GM21390 (cell line): ENCODE data around the gene STK38.
"Not testable (repeated sequence)": the region's sequence is repeated elsewhere in the genome, so short reads cannot be mapped to it uniquely, and the experiment has no call there.

ENCODE experiments used
- ATAC-seq: cut with Tn5 transposase; IDR thresholded peaks from one replicate; pipeline ENCODE4 v1.9.1; 2021; ENCODE audit not compliant: unreplicated experiment

STK38 gene

GRCh38 chr6:36546920-36547645 is at the start of gene STK38:
TSS of gene STK38 (minus strand) at chr6:36547479. CDS start at chr6:36540202, 7,277 bp downstream.
- ATAC-seq, result peak; percentile 76

GRCh38 chr6:36596356-36596755 is 49.1 kb upstream of the STK38 start:
- no peak for ATAC-seq

- ATAC-seq, result no peak
Observed at GRCh38 chr6:36594816-36595643, 47.8 kb upstream of the STK38 start.

GRCh38 chr6:36594029-36594815 is 46.9 kb upstream of the STK38 start, which contains the start of gene SRSF3:
TSS of gene SRSF3 (plus strand) at chr6:36594362. CDS start at chr6:36596763, 2,401 bp downstream.
- peak; percentile 78 for ATAC-seq

- peak; percentile 14 for ATAC-seq
Observed at GRCh38 chr6:36593569-36594028, 46.3 kb upstream of the STK38 start.

GRCh38 chr6:36592221-36592655 is 45.0 kb upstream of the STK38 start:
- peak; percentile 53 for ATAC-seq

GRCh38 chr6:36590237-36590636 is 43.0 kb upstream of the STK38 start:
- ATAC-seq, result no peak

- not testable (repeated sequence) for ATAC-seq
Observed at GRCh38 chr6:36589025-36589400, 41.7 kb upstream of the STK38 start.

GRCh38 chr6:36586606-36587005 is 39.3 kb upstream of the STK38 start:
- no peak for ATAC-seq

GRCh38 chr6:36581716-36582115 is 34.4 kb upstream of the STK38 start:
- ATAC-seq, result no peak

- no peak for ATAC-seq
Observed at GRCh38 chr6:36580184-36580526, 32.9 kb upstream of the STK38 start.

- no peak for ATAC-seq
Observed at GRCh38 chr6:36578431-36578830, 31.2 kb upstream of the STK38 start.

GRCh38 chr6:36578030-36578429 is 30.8 kb upstream of the STK38 start:
- ATAC-seq, result no peak

- no peak for ATAC-seq
Observed at GRCh38 chr6:36577301-36577700, 30.0 kb upstream of the STK38 start.

GRCh38 chr6:36576578-36576977 is 29.3 kb upstream of the STK38 start:
- no peak for ATAC-seq

- ATAC-seq, result no peak
Observed at GRCh38 chr6:36574679-36575078, 27.4 kb upstream of the STK38 start.

- ATAC-seq, result not testable (repeated sequence)
Observed at GRCh38 chr6:36572353-36573311, 25.4 kb upstream of the STK38 start.

- no peak for ATAC-seq
Observed at GRCh38 chr6:36571122-36572043, 24.1 kb upstream of the STK38 start.

GRCh38 chr6:36570264-36570663 is 23.0 kb upstream of the STK38 start:
- no peak for ATAC-seq
